Bronchial smooth muscle cell (primary cell): ENCODE measurements around the gene SYCP3. TPM values are rescaled to one million over a fixed set of nuclear protein-coding genes. Genes with fewer than 3 reads are reported as not detected.

Source experiments
- total RNA-seq: library from RNA; depleted of rRNA; stranded (reverse); fragments of >200 nt; gene quantifications from 2 replicates; pipeline ENCODE4 v1.2.1, GENCODE V29; 2014

Gene SYCP3
- under 0.01 and 0.34 TPM in 2 replicates for total RNA-seq

DNA sequence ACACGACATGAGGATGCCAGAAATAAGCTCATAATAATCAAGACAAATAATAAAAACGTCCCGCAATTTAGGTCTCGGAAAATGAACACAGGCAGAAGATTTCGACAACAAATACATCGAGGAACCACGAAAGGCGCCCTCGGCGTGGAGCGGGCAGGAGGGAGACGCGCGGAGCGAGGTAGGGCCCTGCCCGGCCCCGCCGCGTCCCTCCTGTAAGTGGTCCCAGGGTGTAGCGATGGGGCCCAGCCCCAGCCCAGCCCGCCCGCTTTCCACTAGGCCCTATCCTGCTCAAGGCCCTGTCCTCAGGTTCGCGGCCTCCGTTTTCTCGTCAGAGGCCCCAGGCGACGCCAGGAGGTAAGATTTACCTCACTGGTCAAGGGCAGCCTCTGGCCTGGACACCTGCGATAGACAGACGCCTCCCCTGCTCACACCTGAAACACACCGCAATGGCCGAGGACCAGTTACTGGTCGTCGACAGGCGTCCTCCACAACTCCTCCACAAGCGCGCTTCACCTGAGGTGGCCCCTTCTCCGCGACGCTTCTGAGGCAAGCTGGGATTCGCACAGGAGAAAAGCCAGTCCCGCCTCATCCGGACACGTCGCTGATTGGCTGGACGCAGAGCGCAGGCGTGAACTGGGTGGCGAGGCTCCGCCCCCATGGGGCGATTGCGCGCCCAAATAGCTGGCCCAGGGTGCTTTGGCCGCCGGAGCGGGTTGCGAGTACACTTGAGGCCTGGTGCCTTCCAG is at the start of gene SYCP3:
TSS of gene SYCP3 (minus strand) at position 543 of the 746 bp plus-strand sequence. CDS start 1,527 bp downstream, outside the sequence.

DNA sequence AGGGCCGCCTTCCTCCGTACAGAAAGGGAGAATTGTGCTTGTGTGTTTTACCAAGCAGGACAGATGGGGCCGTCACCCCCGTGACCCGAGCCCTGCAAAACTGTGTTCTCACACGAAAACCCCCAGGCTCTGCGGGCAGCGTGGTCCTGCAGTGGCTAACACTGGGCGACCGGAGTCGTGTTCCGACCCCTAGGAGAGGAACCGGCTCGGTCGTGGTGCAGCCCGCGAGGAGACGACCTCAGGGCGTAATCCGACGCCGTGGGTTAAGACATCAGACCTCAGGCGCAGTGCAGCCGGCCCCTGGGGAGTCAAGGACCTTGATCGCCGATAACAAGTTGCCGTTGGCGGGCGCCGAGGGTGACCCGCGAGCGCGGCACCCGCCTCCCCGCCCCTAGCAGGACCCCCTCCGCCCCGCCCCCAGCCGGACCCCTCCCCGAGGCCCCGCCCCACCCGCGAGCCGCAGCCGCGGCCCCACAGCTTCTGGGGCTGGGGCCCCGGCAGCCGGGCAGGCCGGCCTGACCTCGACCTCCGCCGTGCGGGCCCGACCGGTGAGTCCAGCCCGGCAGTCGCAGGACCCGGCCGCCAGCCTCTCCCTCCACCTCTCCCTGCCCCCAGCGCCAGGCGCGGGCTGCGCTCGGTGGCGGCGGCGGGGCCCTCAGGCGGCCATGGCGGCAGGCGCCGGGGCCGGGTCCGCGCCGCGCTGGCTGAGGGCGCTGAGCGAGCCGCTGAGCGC is 41.9 kb downstream of the SYCP3 start, which contains the start of gene CHPT1:
TSS of gene CHPT1 (plus strand) at position 444 of the 733 bp plus-strand sequence. CDS start at position 666, 222 bp downstream.

Other genes starting within 250 kb of the SYCP3 start
- not detected in 2 replicates for gene MYBPC1, start 144.5 kb downstream of the SYCP3 start, total RNA-seq
- gene CHPT1, start 41.8 kb downstream of the SYCP3 start, total RNA-seq: 14.4 and 25.1 TPM in 2 replicates
- 28.1 and 30.5 TPM in 2 replicates for gene GNPTAB, start 91.5 kb upstream of the SYCP3 start, total RNA-seq
- gene DRAM1, start 138.1 kb upstream of the SYCP3 start, total RNA-seq: 30.6 and 41.1 TPM in 2 replicates